ENCODE results near the gene ATP9B.
"Not testable (repeated sequence)": the region's sequence is repeated elsewhere in the genome, so short reads cannot be mapped to it uniquely, and the experiment has no call there.

The ATP9B gene

DNA sequence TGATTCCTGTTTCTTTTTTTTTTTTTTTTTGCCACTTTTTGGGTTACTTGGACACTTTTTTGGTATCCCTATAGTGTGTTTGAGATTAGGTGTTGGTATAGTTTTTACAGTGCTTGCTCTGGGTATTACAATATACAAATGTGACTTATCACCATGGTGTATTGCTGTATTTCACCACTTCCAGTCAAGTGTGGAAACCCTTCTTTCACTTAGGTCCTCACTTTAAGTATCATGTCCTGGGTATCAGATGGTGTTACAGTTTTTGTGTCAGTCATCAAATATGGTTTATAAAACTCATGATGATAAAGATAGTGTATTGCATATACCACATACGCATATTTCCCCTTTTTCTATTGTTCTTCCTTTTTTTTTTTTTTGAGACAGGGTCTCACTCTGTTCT lies 1.8 kb downstream of the ATP9B start:
- DNase-seq (ENCODE audit: low spot score): no peak

DNA sequence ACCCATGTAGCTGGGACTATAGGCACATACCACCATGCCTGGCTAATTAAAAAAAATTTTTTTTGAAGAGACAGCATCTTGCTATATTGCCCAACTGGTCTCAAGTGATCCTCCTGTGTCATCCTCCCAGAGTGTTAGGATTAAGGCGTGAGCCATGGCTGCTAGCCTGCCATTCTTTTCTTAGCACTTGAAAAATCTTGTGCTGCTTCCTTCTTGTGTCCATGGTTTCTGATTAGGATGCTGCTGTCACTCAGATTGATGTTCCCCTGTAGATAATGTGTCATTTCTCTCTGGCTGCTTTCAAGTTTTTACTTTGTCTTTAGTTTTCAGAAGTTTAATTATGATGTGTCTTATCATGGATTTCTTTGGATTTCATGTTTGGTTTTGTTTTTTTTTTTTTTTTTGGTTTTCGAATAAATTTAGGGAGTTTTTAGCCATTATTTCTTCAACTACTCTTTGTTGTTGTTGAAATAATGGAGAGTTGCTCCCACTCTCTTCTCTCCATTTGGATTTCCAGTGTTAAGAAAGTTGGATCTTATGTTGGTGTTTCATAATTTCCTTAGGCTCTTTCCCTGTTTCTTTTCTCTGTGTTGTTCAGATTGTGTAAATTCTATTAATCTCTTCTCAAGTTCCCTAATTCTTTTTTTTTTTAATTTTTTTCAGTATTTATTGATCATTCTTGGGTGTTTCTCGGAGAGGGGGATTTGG lies 2.5 kb downstream of the ATP9B start:
- no peak for DNase-seq (ENCODE audit: low spot score)

- DNase-seq (ENCODE audit: low spot score): not testable (repeated sequence)
Measured at GRCh38 chr18:79072655-79073054, 3.5 kb downstream of the ATP9B start.

GRCh38 chr18:79077181-79077580 lies 8.0 kb downstream of the ATP9B start:
- DNase-seq (ENCODE audit: low spot score): no peak

GRCh38 chr18:79078791-79079190 lies 9.6 kb downstream of the ATP9B start:
- not testable (repeated sequence) for DNase-seq (ENCODE audit: low spot score)

GRCh38 chr18:79092874-79093273 lies 23.7 kb downstream of the ATP9B start:
- DNase-seq (ENCODE audit: low spot score): no peak

GRCh38 chr18:79093986-79094385 lies 24.8 kb downstream of the ATP9B start:
- no peak for DNase-seq (ENCODE audit: low spot score)

DNA sequence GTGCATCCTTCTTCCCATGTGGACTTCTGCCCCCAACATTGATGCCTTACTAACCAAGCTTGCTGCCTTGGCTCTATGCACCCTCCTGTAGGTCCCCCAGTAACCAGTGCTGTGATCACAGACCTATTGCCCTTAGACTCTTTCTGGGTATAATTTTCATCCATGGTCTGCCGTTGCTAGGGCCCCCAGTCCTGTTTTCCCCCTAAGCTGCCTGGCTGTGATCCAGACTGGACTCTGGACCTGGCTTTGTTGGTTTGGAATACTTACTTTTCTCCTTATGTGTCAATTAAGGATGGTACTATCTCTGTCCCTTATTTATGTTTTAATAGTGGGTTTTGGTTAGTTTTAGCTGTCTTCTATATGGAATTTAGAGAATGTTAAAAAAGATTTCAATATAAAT lies 26.0 kb downstream of the ATP9B start:
- no peak for DNase-seq (ENCODE audit: low spot score)

- no peak for DNase-seq (ENCODE audit: low spot score)
Measured at GRCh38 chr18:79100944-79101343, 31.8 kb downstream of the ATP9B start.

- no peak for DNase-seq (ENCODE audit: low spot score)
Measured at GRCh38 chr18:79102886-79103285, 33.7 kb downstream of the ATP9B start.

- no peak for DNase-seq (ENCODE audit: low spot score)
Measured at GRCh38 chr18:79104137-79104536, 34.9 kb downstream of the ATP9B start.

- no peak for DNase-seq (ENCODE audit: low spot score)
Measured at GRCh38 chr18:79105455-79105854, 36.3 kb downstream of the ATP9B start.

DNA sequence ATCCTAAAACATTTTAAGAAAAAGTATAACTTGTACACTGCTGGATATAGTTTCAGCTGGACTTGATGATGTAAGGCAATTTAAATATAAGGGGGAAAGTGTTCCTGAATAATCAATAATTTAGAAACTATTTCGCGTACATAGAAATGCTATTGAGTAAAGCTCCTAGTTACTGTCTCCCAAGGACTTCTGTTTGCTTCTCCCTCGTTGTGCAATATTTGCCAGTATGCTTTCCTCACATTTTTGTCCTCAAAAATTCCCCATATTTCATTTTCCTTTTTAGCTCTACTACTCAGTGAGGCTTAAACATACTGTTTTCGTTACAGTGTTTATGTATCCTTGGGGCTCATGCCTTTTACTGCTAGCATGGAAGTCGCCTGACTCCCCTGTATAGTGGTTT lies 36.9 kb downstream of the ATP9B start:
- no peak for DNase-seq (ENCODE audit: low spot score)

DNA sequence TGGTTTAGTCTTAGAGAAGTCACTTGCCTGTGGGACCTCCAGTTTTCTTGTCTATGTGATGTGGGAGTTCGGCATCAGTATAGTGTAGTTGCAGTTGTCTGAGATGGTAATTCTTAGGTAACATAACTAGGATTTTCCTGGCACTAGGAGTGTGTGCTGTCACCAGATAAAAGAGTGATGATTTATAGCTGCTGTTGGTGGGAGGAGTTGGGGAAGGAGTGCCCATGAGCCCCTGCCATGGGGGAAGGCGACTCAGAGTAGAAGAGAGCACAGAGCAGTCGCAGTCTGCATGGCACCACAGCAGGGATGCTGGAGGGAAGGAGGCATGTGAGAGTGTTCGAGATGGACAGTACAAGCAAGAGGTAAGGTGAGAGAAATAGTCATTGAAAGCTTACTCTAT lies 38.7 kb downstream of the ATP9B start:
- DNase-seq (ENCODE audit: low spot score): no peak

GRCh38 chr18:79108549-79109215 lies 39.5 kb downstream of the ATP9B start:
- no peak for DNase-seq (ENCODE audit: low spot score)

- no peak for DNase-seq (ENCODE audit: low spot score)
Measured at GRCh38 chr18:79111483-79111882, 42.3 kb downstream of the ATP9B start.

- DNase-seq (ENCODE audit: low spot score): no peak
Measured at GRCh38 chr18:79117385-79117784, 48.2 kb downstream of the ATP9B start.

DNA sequence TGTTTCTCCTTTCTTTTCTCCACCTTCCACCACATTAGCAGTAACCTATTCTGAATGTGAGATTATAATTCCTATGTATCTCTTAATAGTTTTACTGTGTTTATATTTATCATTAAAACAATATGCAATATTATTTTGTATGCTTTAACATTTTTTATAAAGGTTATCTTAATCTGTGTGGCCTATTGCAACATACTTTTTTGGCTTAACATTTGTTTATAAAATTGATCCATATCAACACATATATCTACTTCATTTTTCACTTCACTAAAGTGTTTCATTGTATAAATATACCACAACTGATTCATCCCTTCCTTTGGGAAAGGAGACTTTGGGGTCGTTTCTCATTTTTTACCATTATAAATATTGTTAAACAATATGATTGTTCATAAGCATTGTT lies 48.6 kb downstream of the ATP9B start:
- DNase-seq (ENCODE audit: low spot score): no peak

DNA sequence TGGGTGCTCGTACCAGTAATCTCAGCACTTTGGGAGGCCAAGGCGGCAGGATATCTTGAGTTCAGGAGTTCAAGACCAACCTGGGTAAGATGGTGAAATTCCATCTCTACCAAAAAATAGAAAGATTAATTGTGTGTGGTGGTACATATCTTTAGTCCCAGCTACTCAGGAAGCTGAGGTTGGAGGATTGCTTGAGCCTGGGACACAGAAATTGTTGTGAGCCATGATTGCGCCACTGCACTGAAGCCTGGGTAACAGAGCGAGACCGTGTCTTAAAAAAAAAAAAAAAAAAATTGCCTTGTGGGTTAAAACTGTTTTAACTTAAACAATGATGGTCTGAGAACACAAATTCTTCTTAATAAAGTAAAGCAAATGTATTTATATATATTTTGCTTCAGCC lies 49.6 kb downstream of the ATP9B start:
- no peak for DNase-seq (ENCODE audit: low spot score)

GRCh38 chr18:79121746-79122474 lies 52.7 kb downstream of the ATP9B start:
- DNase-seq (ENCODE audit: low spot score): no peak

- DNase-seq (ENCODE audit: low spot score): no peak
Measured at GRCh38 chr18:79123948-79124347, 54.8 kb downstream of the ATP9B start.

DNA sequence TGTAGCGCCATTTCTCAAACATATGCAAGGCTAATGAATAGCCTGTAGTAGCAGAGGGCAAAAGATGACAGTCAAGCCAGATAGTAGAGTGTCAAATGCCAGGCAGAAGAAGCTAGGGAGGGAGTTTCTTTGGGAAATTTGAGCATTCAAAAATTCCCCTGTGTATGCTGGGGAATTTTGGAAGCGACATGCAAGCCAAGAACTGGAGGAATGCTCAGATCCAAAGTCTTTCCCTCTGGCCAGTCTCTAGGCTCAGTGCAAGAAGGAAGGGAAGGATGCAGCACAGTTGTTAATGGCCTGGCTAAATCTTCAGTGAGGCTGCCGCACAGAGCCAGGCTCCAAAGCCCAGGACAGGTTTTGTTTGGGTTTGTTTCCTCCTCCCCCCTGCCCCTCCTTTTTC lies 59.9 kb downstream of the ATP9B start:
- no peak for DNase-seq (ENCODE audit: low spot score)

- DNase-seq (ENCODE audit: low spot score): peak; percentile 32
Measured at GRCh38 chr18:79133724-79134123, 64.5 kb downstream of the ATP9B start.

Measured in Ammon's horn (tissue), 1 donor.